ENCODE data around the gene RAG2. TPM values are rescaled to one million over a fixed set of nuclear protein-coding genes. Genes with fewer than 3 reads are reported as not detected.

Gene RAG2
- total RNA-seq, 1 donor from 2014 or later = not detected

DNA sequence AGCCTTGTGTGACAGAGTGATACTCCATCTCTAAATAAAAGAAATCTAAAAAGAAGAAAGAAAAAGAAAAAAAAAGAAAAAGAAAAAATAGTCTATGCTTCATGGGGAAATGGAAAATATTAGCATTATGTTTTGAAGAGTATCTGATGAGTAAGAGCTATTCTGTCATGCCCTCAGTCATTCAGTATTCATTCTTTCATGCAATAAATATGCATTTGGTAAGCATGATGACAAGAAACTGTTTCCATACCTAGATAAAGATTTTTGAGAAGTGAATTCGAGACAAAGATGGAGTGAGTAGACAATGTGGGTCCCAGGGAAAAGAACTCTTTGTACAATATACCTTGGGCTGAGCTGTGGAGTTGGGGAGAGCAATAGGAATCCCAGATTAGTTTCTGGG is 9.9 kb downstream of the RAG2 start:
- no peak for DNase-seq (ENCODE audit: low spot score)
- Mint-ChIP-seq H3K27me3 (ENCODE audit: insufficient read depth) (peaks cover 29% of the 10 kb centered on the region), H3K36me3 (ENCODE audit: low read depth) (no peaks in the 10 kb centered on the region), H3K9me3 (no peaks in the 10 kb centered on the region), H3K4me1 (ENCODE audit: low read depth) (no peaks in the 10 kb centered on the region), H3K27ac (no peak overlapping the region), H3K4me3 (no peak overlapping the region)
- intact Hi-C loops (cut with micrococcal nuclease) = no loop called here

DNA sequence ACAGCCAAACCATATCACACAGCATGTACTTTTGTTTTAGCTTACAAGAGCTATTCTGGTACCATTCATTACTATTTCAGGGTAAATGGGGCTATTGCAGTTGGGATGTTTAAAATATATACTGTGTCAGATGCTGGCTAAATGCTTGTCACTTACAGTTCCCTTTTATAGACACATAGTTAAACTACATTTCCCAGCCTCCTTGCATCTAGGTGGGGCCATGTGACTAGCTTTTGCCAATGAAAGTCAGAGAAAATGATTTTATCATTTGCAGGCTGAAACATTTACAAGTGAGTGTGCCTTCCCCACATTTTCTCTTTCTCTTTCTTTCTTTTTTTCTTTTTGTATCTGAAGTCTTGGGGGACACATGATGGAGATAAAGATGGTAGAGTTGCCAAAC is 11.5 kb downstream of the RAG2 start:
- Mint-ChIP-seq H3K9me3 (no peaks in the 10 kb centered on the region), H3K27ac (no peak overlapping the region), H3K4me1 (ENCODE audit: low read depth) (no peaks in the 10 kb centered on the region), H3K4me3 (no peak overlapping the region), H3K36me3 (ENCODE audit: low read depth) (no peaks in the 10 kb centered on the region), H3K27me3 (ENCODE audit: insufficient read depth) (peaks cover 24% of the 10 kb centered on the region)
- DNase-seq (ENCODE audit: low spot score) = no peak
- intact Hi-C loops (cut with micrococcal nuclease) = no loop called here

DNA sequence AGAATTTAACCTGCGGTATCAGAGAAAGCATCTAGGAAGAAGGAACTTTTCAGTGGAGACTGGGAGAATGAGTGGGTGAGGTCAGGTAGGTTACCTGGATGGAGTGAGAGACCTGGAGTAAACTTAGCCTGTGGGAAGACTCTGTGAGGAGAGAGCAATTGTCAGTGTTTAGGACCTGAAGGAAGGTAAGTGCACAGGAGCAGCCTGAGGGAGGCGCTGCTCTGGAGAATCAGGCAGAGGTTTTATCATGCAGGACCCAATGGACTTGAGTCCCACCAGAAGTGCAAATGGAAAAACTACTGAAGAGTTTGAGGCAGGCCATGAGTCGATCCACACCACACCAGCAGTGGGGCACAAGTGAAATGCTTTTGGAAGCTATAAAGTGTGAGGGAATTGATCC is 14.4 kb downstream of the RAG2 start:
- H3K27me3 Mint-ChIP-seq (ENCODE audit: insufficient read depth) = peaks cover 13% of the 10 kb centered on the region
- no peak overlapping the region for H3K4me3 Mint-ChIP-seq
- no peak overlapping the region for H3K27ac Mint-ChIP-seq
- H3K36me3 Mint-ChIP-seq (ENCODE audit: low read depth) = no peaks in the 10 kb centered on the region
- intact Hi-C loops (cut with micrococcal nuclease) = no loop called here
- no peaks in the 10 kb centered on the region for H3K9me3 Mint-ChIP-seq
- H3K4me1 Mint-ChIP-seq (ENCODE audit: low read depth) = no peaks in the 10 kb centered on the region
- no peak for DNase-seq (ENCODE audit: low spot score)

DNA sequence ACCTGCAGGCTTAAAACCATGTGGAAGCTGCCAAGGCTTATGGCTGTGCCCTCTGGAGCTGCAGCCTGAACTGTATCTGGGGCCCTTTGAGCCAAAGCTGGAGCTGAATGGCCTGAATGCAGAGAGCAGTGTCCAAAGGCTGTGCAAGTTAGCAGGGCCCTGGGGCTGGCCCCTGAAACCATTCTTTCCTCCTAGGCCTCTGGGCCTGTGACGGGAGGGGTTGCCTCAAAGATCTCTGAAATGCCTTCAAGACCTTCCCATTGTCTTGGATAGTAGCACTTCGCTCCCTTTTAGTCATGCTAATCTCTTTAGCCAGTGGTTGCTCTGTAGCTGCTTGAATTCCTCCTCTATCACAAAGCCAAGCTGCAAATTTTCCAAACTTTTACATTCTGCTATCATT is 16.5 kb downstream of the RAG2 start:
- H3K36me3 Mint-ChIP-seq (ENCODE audit: low read depth) = no peaks in the 10 kb centered on the region
- DNase-seq (ENCODE audit: low spot score) = no peak
- intact Hi-C loops (cut with micrococcal nuclease) = no loop called here
- H3K4me1 Mint-ChIP-seq (ENCODE audit: low read depth) = no peaks in the 10 kb centered on the region
- peaks cover 11% of the 10 kb centered on the region for H3K27me3 Mint-ChIP-seq (ENCODE audit: insufficient read depth)
- no peak overlapping the region for H3K27ac Mint-ChIP-seq
- H3K9me3 Mint-ChIP-seq = no peaks in the 10 kb centered on the region
- H3K4me3 Mint-ChIP-seq = no peak overlapping the region

DNA sequence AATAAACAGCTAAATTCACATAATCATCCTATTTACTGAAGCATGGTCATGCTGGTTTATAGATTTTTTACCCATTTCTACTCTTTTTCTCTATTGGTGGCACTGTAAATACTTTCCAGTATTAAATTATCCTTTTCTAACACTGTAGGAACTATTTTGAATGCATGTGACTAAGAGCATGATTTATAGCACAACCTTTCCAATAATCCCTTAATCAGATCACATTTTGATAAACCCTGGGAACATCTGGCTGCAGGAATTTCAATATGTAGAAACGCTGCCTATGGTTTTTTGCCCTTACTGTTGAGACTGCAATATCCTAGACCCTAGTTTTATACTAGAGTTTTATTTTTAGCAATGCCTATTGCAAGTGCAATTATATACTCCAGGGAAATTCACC is 19.6 kb downstream of the RAG2 start:
- DNase-seq (ENCODE audit: low spot score) = no peak
- H3K36me3 Mint-ChIP-seq (ENCODE audit: low read depth) = no peaks in the 10 kb centered on the region
- no peak overlapping the region for H3K4me3 Mint-ChIP-seq
- no peaks in the 10 kb centered on the region for H3K4me1 Mint-ChIP-seq (ENCODE audit: low read depth)
- peaks cover 9% of the 10 kb centered on the region for H3K27me3 Mint-ChIP-seq (ENCODE audit: insufficient read depth)
- no peaks in the 10 kb centered on the region for H3K9me3 Mint-ChIP-seq
- intact Hi-C loops (cut with micrococcal nuclease) = no loop called here
- no peak overlapping the region for H3K27ac Mint-ChIP-seq

DNA sequence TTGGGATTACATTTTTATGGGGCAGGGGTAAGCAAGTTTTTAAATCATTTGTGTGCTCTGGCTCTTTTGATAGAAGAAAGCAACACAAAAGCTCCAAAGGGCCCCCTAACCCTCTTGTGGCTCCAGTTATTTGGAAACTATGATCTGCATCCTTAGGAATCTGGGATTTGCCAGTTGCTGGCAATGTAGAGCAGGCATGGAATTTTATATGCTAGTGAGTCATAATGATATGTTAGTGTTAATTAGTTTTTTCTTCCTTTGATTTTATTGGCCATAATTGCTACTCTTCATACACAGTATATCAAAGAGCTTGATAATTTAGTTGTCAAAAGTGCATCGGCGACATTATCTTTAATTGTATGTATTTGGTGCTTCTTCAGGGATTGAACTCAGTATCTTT is 20.2 kb downstream of the RAG2 start:
- H3K36me3 Mint-ChIP-seq (ENCODE audit: low read depth) = no peaks in the 10 kb centered on the region
- H3K4me1 Mint-ChIP-seq (ENCODE audit: low read depth) = no peaks in the 10 kb centered on the region
- no peaks in the 10 kb centered on the region for H3K9me3 Mint-ChIP-seq
- H3K27ac Mint-ChIP-seq = no peak overlapping the region
- peaks cover 9% of the 10 kb centered on the region for H3K27me3 Mint-ChIP-seq (ENCODE audit: insufficient read depth)
- intact Hi-C loops (cut with micrococcal nuclease) = no loop called here
- no peak for DNase-seq (ENCODE audit: low spot score)
- H3K4me3 Mint-ChIP-seq = no peak overlapping the region

DNA sequence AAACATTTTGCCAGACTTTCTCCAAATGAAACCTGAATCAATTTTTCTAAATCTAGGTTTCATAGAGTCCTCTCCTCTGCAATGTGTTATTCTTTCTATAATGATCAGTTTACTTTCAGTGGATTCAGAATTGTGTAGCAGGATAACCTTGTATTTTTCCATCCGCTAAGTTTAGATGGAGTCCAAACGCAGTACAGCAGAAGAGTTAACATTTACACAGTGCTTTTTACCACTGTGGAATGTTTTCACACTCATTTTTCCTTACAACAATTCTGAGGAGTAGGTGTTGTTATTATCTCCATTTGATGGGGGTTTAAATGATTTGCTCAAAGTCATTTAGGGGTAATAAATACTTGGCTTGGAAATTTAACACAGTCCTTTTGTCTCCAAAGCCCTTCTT is 20.7 kb downstream of the RAG2 start:
- H3K27me3 Mint-ChIP-seq (ENCODE audit: insufficient read depth) = peaks cover 13% of the 10 kb centered on the region
- H3K9me3 Mint-ChIP-seq = no peaks in the 10 kb centered on the region
- no peak for DNase-seq (ENCODE audit: low spot score)
- no peaks in the 10 kb centered on the region for H3K4me1 Mint-ChIP-seq (ENCODE audit: low read depth)
- intact Hi-C loops (cut with micrococcal nuclease) = no loop called here
- no peak overlapping the region for H3K4me3 Mint-ChIP-seq
- no peak overlapping the region for H3K27ac Mint-ChIP-seq
- H3K36me3 Mint-ChIP-seq (ENCODE audit: low read depth) = no peaks in the 10 kb centered on the region

DNA sequence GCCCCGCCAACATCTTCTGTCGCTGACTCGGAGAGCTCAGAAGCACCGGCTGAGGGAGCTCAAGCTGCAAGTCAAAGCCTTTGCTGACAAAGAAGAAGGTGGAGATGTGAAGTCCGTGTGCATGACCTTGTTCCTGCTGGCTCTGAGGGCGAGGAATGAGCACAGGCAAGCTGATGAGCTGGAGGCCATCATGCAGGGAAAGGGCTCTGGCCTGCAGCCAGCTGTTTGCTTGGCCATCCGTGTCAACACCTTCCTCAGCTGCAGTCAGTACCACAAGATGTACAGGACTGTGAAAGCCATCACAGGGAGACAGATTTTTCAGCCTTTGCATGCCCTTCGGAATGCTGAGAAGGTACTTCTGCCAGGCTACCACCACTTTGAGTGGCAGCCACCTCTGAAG is 23.6 kb downstream of the RAG2 start:
- Mint-ChIP-seq H3K9me3 (no peaks in the 10 kb centered on the region), H3K27me3 (ENCODE audit: insufficient read depth) (peaks cover 26% of the 10 kb centered on the region), H3K4me3 (no peak overlapping the region), H3K27ac (no peak overlapping the region), H3K36me3 (ENCODE audit: low read depth) (no peaks in the 10 kb centered on the region), H3K4me1 (ENCODE audit: low read depth) (no peaks in the 10 kb centered on the region)
- no peak for DNase-seq (ENCODE audit: low spot score)
- intact Hi-C loops (cut with micrococcal nuclease) = no loop called here

DNA sequence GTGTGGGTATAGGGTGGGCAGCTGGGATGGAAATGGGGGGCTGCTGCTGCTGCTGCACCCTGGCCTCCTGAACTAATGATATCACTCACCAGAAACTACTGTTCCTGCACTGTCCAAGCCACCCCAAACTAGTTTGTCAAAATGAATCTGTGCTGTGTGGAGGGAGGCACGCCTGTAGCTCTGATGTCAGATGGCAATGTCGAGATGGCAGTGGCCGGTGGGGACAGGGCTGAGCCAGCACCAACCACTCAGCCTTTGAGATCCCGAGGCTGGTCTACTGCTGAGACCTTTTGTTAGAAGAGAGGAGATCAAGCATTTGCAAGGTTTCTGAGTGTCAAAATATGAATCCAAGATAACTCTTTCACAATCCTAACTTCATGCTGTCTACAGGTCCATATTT is 28.9 kb downstream of the RAG2 start:
- no peak overlapping the region for H3K27ac Mint-ChIP-seq
- H3K4me1 Mint-ChIP-seq (ENCODE audit: low read depth) = peaks cover 9% of the 10 kb centered on the region
- no peaks in the 10 kb centered on the region for H3K36me3 Mint-ChIP-seq (ENCODE audit: low read depth)
- DNase-seq (ENCODE audit: low spot score) = no peak
- peaks cover 51% of the 10 kb centered on the region for H3K27me3 Mint-ChIP-seq (ENCODE audit: insufficient read depth)
- H3K4me3 Mint-ChIP-seq = no peak overlapping the region
- intact Hi-C loops (cut with micrococcal nuclease) = no loop called here
- H3K9me3 Mint-ChIP-seq = no peaks in the 10 kb centered on the region

DNA sequence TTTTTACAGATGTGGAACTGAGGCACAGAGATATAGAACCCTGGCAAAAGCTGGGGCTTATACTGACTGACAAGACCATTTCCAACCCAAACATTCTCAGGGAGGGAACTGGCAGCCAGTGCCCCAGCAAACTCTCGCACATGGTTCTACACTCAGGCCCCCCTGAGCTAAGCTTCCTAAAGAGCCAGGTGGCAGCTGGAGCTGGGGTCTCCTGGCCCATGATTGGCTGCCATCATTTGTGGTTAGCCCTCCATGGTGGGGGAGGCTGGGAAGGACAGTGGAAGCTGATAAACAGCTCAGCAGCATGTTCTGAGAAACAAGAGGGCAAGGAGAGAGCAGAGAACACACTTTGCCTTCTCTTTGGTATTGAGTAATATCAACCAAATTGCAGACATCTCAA is 30.3 kb downstream of the RAG2 start, which contains the start of gene RAG1:
RAG1 (plus strand) TSS at position 314 of the 400 bp plus-strand sequence. CDS start 5,298 bp downstream, outside the sequence.
- no peak within 1 kb of the TSS for H3K27ac Mint-ChIP-seq
- H3K9me3 Mint-ChIP-seq = no peaks in the 10 kb centered on the region
- H3K36me3 Mint-ChIP-seq (ENCODE audit: low read depth) = no peaks in the 10 kb centered on the region
- H3K4me3 Mint-ChIP-seq = no peak within 1 kb of the TSS
- no peak for DNase-seq (ENCODE audit: low spot score)
- H3K4me1 Mint-ChIP-seq (ENCODE audit: low read depth) = peaks cover 11% of the 10 kb centered on the region
- intact Hi-C loops (cut with micrococcal nuclease) = no loop called here
- H3K27me3 Mint-ChIP-seq (ENCODE audit: insufficient read depth) = peaks cover 59% of the 10 kb centered on the region

DNA sequence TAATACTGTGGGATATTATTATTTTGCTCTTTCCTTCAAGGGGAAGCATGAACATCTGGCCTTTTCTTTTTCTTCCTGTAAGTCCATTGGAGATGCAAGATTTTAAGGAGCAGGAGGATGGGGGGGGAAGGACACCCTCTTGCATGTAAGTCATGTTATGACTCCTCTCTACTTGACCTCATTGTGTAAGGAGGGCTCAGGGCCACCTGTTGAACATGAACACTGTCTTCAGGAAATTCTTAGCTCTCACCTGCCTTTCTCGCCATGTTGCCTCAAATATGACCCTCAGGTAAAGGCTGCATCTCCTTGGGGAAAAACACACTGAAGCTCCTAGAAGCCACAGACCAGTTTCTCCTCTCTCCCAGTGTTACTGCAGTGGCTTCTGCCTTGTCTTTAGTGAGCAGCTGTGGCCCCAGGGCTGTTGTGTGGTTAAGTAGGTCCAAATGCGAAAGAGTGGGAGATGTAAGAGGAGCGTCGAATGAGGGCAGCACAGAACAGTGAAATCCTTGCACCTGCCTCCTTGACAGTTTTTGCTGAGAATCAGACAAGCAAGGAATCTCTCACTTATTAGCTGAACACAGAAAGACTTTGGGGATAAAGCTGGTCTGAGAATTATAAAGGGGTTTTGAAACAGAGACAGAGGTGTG is 31.5 kb downstream of the RAG2 start:
- Mint-ChIP-seq H3K4me3 (no peak overlapping the region), H3K27me3 (ENCODE audit: insufficient read depth) (peaks cover 50% of the 10 kb centered on the region)
- intact Hi-C loops (cut with micrococcal nuclease) = no loop called here

DNA sequence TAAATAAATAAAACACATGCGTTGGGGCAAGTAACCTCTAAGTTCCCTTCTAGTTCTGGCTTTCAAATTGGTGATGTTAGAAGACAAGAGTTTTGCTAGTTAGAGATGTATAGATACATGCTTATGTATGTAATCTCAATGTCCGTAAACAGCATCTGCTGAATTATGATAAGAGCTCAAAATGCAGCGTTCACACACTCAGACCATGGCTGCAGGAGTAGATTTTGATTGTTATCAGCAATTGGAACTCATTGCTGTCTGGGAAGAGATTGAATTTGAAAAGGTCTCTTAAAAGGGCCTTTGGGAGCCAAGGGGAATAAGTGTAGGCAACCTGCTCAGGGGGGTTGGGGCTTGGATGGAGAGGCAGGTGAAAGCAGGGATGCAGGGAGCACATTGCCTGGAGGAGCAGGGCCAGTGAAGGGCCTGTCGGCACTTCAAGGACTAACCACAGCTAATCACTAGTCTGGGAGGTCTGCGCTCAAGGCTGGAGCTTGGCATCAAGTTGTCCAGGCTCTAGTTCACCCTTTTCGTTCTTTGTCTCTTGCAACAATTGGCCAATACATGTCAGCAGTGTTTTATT is 32.9 kb downstream of the RAG2 start:
- H3K27ac Mint-ChIP-seq = no peak overlapping the region
- peaks cover 42% of the 10 kb centered on the region for H3K27me3 Mint-ChIP-seq (ENCODE audit: insufficient read depth)
- peaks cover 13% of the 10 kb centered on the region for H3K4me1 Mint-ChIP-seq (ENCODE audit: low read depth)
- no peak for DNase-seq (ENCODE audit: low spot score)
- H3K36me3 Mint-ChIP-seq (ENCODE audit: low read depth) = no peaks in the 10 kb centered on the region
- intact Hi-C loops (cut with micrococcal nuclease) = no loop called here
- H3K4me3 Mint-ChIP-seq = peak overlapping the region; percentile 9
- H3K9me3 Mint-ChIP-seq = peaks cover 3% of the 10 kb centered on the region

More for the DNA sequence above, 31.5 kb downstream of the RAG2 start:
- DNase-seq (ENCODE audit: low spot score) = no peak
- H3K4me1 Mint-ChIP-seq (ENCODE audit: low read depth) = peaks cover 11% of the 10 kb centered on the region
- no peaks in the 10 kb centered on the region for H3K36me3 Mint-ChIP-seq (ENCODE audit: low read depth)
- H3K27ac Mint-ChIP-seq = no peak overlapping the region
- H3K9me3 Mint-ChIP-seq = no peaks in the 10 kb centered on the region

DNA sequence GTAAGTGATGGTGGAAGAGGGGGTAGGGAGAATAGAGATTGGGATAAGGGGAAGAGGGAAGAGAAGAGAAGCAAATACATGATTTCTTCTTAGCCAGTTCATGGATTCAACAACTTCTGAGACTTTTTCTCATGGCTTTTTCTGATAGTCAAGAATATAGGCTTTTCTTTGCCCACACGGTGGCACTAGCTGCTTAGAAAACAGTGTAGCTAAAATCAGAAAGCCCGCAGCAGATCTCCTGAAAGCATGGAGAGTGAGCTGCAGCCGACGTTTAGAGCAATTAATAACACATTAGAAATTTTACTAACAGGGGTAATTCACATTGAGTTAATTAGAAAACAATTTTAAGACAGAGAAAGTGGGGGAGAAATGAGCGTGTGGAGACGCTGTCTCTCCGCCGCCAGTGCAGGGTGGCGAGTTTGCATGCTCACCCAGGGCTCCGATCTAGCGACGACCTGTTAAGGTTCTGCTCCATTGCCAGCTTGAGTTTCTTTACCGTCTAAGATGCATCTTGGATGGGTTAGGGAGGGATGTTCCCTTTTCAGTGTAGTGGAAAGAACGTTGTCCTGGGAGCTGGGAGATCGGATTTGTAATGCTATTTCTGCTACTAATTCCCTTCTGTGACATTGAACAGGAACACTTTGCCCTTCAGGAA is 33.5 kb downstream of the RAG2 start:
- Mint-ChIP-seq H3K36me3 (ENCODE audit: low read depth) (no peaks in the 10 kb centered on the region), H3K27me3 (ENCODE audit: insufficient read depth) (peaks cover 44% of the 10 kb centered on the region), H3K4me1 (ENCODE audit: low read depth) (peaks cover 19% of the 10 kb centered on the region), H3K27ac (no peak overlapping the region), H3K4me3 (peak overlapping the region; percentile 63), H3K9me3 (peaks cover 9% of the 10 kb centered on the region)
- peak; percentile 21 for DNase-seq (ENCODE audit: low spot score)
- intact Hi-C loops (cut with micrococcal nuclease) = loop anchor here (1.0 to 5.0 kb wide), 4 partner anchors 58 to 272 kb away; no protein-coding TSS in a partner anchor
